ENCODE data around the gene GSDME. TPM values are rescaled to one million over a fixed set of nuclear protein-coding genes. Genes with fewer than 3 reads are reported as not detected.

Gene GSDME
- total and polyA plus RNA-seq, 2 of the 4 experiments (the other 2 are of a cell fraction): 75.2 to 78.7 TPM

GRCh38 chr7:24764972-24765744, 7.9 kb upstream of the GSDME start:
- H2BK20ac ChIP-seq (ENCODE audit: low read depth, low read length): no peak overlapping the region
- no peak overlapping the region for H2AK9ac ChIP-seq (replicated peaks; ENCODE audit: low read depth, low read length, poor library complexity)
- DNase-seq (peak; percentile 52), ATAC-seq (ENCODE audit: low read depth) (no peak)
- H3K79me1 ChIP-seq (ENCODE audit: low read depth in 1 of 2, low read length in 2 of 2): no peaks in the 10 kb centered on the region
- in situ Hi-C loops (cut with MboI; ENCODE audit: low sequenced_read_pairs): no loop called here
- no TSS peak for BruUV-seq (replicated peaks)
- no peak overlapping the region for H4K91ac ChIP-seq (ENCODE audit: insufficient read depth, low read depth, low read length)
- H3K27ac ChIP-seq (ENCODE audit: insufficient read depth, low read length): no peak overlapping the region
- dilution Hi-C loops (cut with HindIII; ENCODE audit: low sequenced_read_pairs, unreplicated experiment): no loop called here
- TF ChIP-seq, protein P1, sequence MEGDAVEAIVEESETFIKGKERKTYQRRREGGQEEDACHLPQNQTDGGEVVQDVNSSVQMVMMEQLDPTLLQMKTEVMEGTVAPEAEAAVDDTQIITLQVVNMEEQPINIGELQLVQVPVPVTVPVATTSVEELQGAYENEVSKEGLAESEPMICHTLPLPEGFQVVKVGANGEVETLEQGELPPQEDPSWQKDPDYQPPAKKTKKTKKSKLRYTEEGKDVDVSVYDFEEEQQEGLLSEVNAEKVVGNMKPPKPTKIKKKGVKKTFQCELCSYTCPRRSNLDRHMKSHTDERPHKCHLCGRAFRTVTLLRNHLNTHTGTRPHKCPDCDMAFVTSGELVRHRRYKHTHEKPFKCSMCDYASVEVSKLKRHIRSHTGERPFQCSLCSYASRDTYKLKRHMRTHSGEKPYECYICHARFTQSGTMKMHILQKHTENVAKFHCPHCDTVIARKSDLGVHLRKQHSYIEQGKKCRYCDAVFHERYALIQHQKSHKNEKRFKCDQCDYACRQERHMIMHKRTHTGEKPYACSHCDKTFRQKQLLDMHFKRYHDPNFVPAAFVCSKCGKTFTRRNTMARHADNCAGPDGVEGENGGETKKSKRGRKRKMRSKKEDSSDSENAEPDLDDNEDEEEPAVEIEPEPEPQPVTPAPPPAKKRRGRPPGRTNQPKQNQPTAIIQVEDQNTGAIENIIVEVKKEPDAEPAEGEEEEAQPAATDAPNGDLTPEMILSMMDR (conservative IDR thresholded peaks at IDR 0.05; ENCODE audit: low read depth, low read length): no peak
- no peak for TF ChIP-seq BHLHE40 (IDR thresholded peaks at IDR 0.05; ENCODE audit: low read depth, low read length)
- no peak for TF ChIP-seq RAD21 (IDR thresholded peaks at IDR 0.05; ENCODE audit: low read length)
- TF ChIP-seq, protein P2, sequence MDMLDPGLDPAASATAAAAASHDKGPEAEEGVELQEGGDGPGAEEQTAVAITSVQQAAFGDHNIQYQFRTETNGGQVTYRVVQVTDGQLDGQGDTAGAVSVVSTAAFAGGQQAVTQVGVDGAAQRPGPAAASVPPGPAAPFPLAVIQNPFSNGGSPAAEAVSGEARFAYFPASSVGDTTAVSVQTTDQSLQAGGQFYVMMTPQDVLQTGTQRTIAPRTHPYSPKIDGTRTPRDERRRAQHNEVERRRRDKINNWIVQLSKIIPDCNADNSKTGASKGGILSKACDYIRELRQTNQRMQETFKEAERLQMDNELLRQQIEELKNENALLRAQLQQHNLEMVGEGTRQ (IDR thresholded peaks at IDR 0.05; ENCODE audit: low read depth, low read length): no peak
- TF ChIP-seq MAFK (IDR thresholded peaks at IDR 0.05; ENCODE audit: low read depth, low read length): no peak
- no peak for TF ChIP-seq FOS (IDR thresholded peaks at IDR 0.05; ENCODE audit: low read depth, low read length)
- TF ChIP-seq CEBPB (IDR thresholded peaks at IDR 0.05; ENCODE audit: low read depth, low read length): no peak
- TF ChIP-seq CHD1 (IDR thresholded peaks at IDR 0.05; ENCODE audit: low read depth, low read length): no peak
- TF ChIP-seq MAZ (IDR thresholded peaks at IDR 0.05; ENCODE audit: borderline replicate concordance, low read depth, low read length): no peak
- no peak for TF ChIP-seq SMC3 (IDR thresholded peaks at IDR 0.05; ENCODE audit: low read depth, low read length)
- no peak for TF ChIP-seq POLR2A (IDR thresholded peaks at IDR 0.05; ENCODE audit: low read depth, low read length)
- TF ChIP-seq RFX5 (IDR thresholded peaks at IDR 0.05; ENCODE audit: low read depth, low read length): no peak
- no peak for TF ChIP-seq NFE2L2 (IDR thresholded peaks at IDR 0.05; ENCODE audit: low read depth, low read length)
- no peak for TF ChIP-seq RCOR1 (IDR thresholded peaks at IDR 0.05; ENCODE audit: insufficient replicate concordance, low read length)
- no peak for TF ChIP-seq MXI1 (IDR thresholded peaks at IDR 0.05; ENCODE audit: borderline replicate concordance, low read depth, low read length)
- TF ChIP-seq ELK1 (IDR thresholded peaks at IDR 0.05; ENCODE audit: borderline replicate concordance, low read depth, low read length): no peak
- H3K23ac ChIP-seq (ENCODE audit: low read depth, low read length): no peak overlapping the region
- intact Hi-C loops (cut with micrococcal nuclease): no loop called here
- no peak overlapping the region for H3K56ac ChIP-seq (ENCODE audit: extremely low read depth, insufficient read depth, low read length)
- no peak overlapping the region for H4K5ac ChIP-seq (ENCODE audit: low read depth, low read length)
- no peaks in the 10 kb centered on the region for H3K4me1 ChIP-seq (ENCODE audit: control insufficient read depth, insufficient read depth, low read length)
- ChIA-PET CTCF (no interaction called here), POLR2A (ENCODE audit: unreplicated experiment) (no interaction called here)
- no peaks in the 10 kb centered on the region for H3K36me3 ChIP-seq (ENCODE audit: control insufficient read depth, insufficient read depth, low read length)
- no peak overlapping the region for H2BK15ac ChIP-seq (ENCODE audit: low read depth, low read length)
- 17% methylated on average over 1 of the region's 8 CpGs; no CpG with 5 or more reads in 1 of the 2 experiments for WGBS, 2 experiments (ENCODE audit: extremely low coverage in 2 of 2, insufficient read length in 1 of 2)
- no peak overlapping the region for H3K4me3 ChIP-seq (ENCODE audit: insufficient read depth, low read depth, low read length)
- H2AK5ac ChIP-seq (ENCODE audit: low read depth, low read length): no peak overlapping the region
- H3K27me3 ChIP-seq (ENCODE audit: control insufficient read depth, insufficient read depth, low read length): no peaks in the 10 kb centered on the region; the same call in 1 of the 2 replicates
- no peaks in the 10 kb centered on the region for H3K9me3 ChIP-seq (ENCODE audit: control insufficient read depth, insufficient read depth, low read length)
- no peak overlapping the region for H3K4me2 ChIP-seq (ENCODE audit: low read depth, low read length)
- H3K9ac ChIP-seq (ENCODE audit: low read depth, low read length): no peak overlapping the region
- H2BK5ac ChIP-seq (ENCODE audit: low read depth, low read length, poor library complexity, severe bottlenecking): no peak overlapping the region
- H4K8ac ChIP-seq (ENCODE audit: low read depth in 2 of 2, low read length in 2 of 2): no peak overlapping the region
- H2BK120ac ChIP-seq (ENCODE audit: low read depth, low read length): no peak overlapping the region
- H4K20me1 ChIP-seq (ENCODE audit: insufficient read depth, low read length): no peaks in the 10 kb centered on the region
- H3K14ac ChIP-seq (replicated peaks; ENCODE audit: low read depth, low read length): no peak overlapping the region; the same call in 1 of the 2 replicates
- H3K9me1 ChIP-seq (ENCODE audit: insufficient read depth, low read length): no peaks in the 10 kb centered on the region
- no peak overlapping the region for H2AFZ ChIP-seq (replicated peaks; ENCODE audit: low read length, poor library complexity)
- H3K18ac ChIP-seq (ENCODE audit: low read depth, low read length): no peak overlapping the region
- H3K4ac ChIP-seq (ENCODE audit: low read depth, low read length): no peak overlapping the region
